HEK293T (cell line): ENCODE data around the gene RNF13.

Source experiments
- ELF4 ChIP-seq: fragments of 450-650 bp; IDR thresholded peaks from 2 replicates; pipeline ENCODE4 v1.6.1; 2017; ENCODE audit warnings: antibody characterized with exemption
- FOXK2 ChIP-seq: fragments of 450-650 bp; IDR thresholded peaks from 2 replicates; pipeline ENCODE4 v1.6.1; 2016; ENCODE audit warnings: mild to moderate bottlenecking

GRCh38 chr3:149790698-149791097, 22.3 kb upstream of the RNF13 start:
- TF ChIP-seq ELF4 (no peak), FOXK2 (no peak)
